Measurements from ENCODE around the gene CTSH. TPM values are rescaled to one million over a fixed set of nuclear protein-coding genes. Genes with fewer than 3 reads are reported as not detected.

The CTSH gene
- total RNA-seq, 1 experiment from 2014 or later = 16.2 TPM

DNA sequence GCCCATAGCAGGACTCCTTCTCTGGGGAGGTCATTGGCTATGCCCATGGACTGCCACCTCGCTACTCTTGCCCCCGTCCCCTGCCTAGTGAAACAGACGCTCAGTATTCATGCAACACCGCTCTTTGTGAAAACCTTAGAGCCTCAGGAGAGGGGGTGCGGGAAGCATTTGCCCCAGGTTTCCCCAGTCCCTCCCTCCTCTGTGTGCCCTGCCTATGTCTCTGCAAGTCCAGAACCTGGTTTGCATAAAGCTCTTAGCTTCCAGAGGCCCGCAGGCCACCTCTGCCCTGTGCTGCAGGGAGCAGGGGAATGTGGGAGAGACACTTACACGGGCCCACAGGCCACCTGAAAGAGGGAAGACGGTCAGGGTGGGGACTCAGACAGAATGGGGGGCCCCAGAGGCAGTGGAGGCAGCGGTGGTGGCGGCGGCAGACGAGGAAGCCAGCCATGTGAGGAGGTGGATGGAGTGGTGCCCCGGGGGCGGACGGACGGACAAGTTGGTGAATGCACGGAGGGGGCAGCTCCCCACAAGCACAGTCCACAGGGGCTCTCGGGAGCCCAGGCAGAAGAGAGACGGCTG lies 33.8 kb upstream of the CTSH start:
- DNase-seq (ENCODE audit: low read depth) = no peak

DNA sequence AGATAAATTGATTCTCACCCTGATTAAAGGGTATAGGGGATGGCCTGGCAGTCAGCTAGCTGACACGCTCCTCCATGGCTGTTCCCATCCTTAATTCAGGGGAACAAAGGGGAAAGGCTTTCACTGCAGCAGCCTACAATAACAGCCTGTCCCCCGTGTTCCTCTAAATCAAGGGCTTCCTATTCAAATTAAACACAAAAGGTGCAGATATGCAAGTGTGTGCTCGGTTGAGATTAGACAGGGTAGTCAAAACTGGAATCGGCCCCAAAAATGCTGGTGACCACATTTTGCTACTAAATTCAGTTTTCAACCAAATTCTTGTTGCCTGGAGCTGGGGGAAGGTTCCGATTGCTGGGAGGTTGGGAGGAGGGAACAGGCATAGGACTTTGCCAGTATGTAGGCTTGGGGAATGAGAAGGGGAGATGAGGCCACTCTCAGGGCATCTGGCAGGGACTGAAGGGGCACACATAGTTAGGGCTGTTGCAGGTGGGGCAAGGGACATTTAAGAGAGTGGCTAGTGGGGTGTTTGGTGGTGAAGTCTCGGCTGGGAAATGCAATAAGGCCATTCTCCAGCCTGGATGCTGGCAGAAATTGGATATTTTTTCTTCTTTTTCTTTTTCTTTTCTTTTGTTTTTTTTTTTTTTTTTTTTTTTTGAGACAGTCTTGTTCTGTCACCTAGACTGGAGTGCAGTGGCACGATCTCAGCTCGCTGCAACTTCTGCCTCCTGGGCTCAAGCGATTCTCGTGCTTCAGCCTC lies 32.9 kb upstream of the CTSH start:
- no peak for DNase-seq (ENCODE audit: low read depth)

DNA sequence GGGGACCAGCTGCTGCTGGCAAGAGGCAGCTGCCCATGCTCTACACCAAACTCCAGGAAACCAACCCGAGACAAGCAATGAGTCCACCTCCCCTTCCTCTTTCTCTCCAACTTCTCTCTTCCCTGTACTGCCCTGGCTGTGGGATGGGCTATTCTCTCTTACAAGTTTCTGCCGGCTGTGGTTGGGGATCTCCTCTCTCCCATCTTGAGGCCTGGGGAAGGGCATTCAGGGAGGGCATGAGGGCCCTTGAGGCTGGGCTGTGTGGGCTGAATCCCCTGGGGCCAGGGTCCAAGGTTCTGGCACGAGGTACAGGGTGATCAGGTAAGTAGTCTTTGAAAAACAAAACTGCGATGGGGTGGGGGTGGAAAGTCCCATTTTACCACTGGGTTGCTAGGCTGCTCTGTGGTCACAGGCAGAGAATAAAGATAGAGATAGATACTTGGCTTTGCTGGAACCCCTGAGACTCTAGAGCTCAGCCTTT lies 32.3 kb upstream of the CTSH start:
- no peak for DNase-seq (ENCODE audit: low read depth)

- DNase-seq (ENCODE audit: low read depth) = no peak
Observed at GRCh38 chr15:78976691-78977090, 31.8 kb upstream of the CTSH start.

DNA sequence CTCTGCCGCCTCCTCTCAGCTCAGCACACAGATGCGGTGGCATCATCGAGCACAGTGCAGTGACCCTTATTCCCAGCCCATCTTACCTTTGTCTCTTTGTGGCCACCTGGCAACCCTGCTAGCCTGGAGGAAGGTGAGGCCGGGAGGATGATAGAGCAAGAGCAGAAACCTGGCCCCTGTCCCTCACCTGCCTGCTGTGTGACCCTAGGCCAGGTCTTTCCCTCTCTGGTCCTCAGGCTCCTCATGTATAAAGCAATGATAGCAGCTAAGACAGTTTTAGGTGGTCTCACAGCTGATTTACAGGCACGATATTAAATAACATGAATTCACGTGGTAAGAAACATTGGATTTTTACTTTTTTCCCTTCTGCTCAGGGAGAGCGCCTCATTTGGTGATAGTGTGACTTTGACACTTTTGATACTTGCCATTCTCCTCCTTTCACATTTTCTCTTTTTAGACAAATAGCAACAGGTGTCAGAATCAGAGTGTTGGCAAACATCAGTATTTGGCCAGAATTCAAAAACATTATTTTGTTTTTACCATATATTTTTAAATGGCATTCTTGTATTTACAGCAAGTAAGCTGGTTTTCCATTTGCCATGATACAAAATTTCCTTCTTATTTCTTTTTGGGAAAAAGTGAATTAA lies 29.5 kb upstream of the CTSH start:
- DNase-seq (ENCODE audit: low read depth) = no peak

GRCh38 chr15:78969687-78970349 lies 25.0 kb upstream of the CTSH start:
- no peak for DNase-seq (ENCODE audit: low read depth)

DNA sequence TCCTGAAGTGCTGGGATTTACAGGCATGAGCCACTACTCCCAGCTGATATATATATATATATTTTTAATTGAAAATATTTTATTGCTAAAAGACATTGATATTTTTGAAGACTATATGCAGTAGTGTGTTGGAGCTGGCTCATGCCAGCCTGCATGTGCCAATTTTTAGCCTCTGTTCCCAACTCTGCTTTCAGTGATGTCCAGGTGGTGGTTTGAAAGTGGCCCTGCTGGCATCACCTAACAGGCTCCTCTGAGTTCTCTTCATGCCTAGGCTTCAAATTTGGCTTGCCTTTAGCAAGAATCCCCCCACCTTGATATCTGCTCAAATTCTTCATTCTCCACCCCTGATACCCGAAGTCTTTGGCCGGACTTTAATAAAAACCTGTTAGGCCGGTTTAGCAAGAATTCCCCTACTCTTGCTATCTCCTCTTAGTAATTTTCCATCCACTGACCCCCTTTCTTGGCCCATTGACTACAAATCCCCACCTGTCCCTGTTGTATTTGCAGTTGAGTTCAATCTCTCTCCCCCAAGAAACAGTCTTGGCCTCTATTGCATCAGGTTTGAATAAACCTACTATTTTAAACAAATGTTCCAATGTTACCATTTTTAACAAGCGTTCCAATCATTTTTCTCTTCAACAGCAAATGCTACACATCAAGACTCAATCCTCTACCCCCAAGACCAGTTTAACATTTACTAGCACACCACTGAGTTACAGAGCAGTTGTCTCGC lies 23.9 kb upstream of the CTSH start:
- DNase-seq (ENCODE audit: low read depth) = no peak

GRCh38 chr15:78968114-78968513 lies 23.3 kb upstream of the CTSH start:
- no peak for DNase-seq (ENCODE audit: low read depth)

GRCh38 chr15:78960308-78960707 lies 15.5 kb upstream of the CTSH start:
- no peak for DNase-seq (ENCODE audit: low read depth)

DNA sequence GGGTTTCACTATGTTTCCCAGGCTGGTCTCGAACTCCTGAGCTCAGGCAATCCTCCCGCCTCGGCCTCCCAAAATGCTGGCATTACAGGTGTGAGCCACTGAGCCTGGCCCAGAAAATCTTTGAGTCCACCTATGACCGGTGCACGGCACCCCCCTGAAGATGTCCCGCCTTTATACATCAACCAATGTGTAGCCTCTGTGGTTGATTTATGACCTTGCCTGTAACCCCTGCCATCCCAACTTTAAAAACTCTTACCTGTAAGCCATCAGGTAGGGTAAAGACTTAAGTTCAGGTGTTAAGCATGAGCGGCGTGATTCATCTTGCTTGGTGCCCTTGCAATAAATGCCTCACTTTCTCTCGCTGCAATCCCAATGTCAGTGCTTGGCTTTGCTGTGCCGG lies 14.5 kb upstream of the CTSH start:
- no peak for DNase-seq (ENCODE audit: low read depth)

GRCh38 chr15:78957416-78958093 lies 12.7 kb upstream of the CTSH start:
- DNase-seq (ENCODE audit: low read depth) = no peak

DNA sequence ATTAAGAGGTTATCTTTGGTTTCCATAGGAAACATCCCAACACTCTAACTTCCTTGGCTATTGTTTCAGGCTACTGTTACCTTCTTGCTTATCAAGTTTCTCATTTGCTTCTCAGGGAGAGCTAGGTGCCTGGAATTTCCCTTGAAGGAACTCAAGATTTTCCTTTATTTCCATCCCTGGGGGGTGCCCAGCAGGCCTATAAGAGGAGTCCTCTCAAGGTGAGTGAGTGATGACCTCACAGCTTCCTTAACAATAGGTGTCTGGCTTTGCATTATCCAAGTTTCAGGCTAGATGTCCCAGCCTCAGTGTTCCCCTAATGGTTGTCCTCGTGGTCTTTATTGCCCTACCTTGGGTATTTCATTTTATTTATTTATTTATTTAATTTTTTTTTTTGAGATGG lies 12.1 kb upstream of the CTSH start:
- DNase-seq (ENCODE audit: low read depth) = no peak

GRCh38 chr15:78955355-78955754 lies 10.5 kb upstream of the CTSH start:
- no peak for DNase-seq (ENCODE audit: low read depth)

DNA sequence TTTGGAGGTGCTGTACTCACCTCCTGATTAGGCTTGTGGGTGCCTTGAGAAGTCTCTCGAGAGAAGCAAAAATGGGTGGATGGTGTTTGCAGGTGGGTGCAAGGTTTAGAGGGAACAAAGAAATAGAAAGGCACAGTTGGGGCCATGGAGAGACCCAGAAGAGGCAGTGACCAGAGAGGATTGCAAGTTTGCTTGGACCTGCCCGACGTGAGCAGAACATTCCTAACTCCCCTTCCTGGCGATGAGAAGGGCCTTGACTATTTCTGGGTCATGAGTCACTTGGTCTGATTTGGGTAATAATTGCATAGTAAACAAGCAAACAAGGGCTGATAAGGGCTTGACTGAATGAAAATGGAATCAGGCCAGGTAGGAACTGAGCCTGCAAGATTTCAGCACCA lies 7.0 kb upstream of the CTSH start:
- no peak for DNase-seq (ENCODE audit: low read depth)

DNA sequence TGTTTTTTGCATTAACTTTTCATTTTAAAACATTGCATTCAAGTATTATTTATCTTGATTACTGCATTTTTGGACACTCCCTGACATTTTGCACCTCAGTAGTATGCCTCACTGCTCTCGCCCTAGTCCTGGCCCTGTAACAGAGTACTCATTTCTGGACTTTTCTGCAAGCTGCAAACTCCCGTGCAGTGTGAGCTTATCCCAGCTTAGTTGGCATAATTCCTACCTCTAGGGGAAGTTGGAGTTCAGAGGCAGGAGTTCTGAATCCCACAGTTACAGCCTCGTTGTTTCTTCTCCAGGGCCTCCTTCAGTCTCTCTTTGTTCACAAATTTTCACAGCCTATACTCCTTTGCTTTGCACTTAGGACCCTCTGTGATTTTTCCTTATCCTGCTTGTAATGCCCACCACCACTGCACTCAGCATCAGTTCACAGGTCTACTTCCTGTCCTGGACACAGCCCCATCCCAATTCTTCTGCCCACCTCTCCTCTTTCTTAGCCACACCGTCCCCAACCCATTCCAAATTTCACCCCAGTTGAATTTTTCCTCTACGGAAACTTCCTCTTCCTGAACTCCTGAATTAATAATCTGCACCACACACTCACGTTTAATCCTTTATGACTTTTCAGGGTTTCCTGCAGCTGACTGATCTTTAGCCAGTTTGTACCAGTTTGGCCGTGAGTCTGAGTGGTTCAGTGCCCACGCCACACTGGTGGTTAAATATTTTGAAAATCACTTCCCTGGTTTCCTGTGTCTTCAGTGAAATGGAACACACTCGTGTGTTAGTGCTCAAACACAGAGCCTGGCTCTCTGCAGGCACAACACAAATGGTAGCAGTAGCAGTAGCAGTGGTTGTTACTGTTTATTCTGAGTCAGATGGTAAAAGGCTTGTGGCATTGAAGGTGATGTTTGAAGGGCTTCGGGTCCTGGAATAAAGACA lies 6.3 kb upstream of the CTSH start:
- DNase-seq (ENCODE audit: low read depth) = peak; percentile 13

DNA sequence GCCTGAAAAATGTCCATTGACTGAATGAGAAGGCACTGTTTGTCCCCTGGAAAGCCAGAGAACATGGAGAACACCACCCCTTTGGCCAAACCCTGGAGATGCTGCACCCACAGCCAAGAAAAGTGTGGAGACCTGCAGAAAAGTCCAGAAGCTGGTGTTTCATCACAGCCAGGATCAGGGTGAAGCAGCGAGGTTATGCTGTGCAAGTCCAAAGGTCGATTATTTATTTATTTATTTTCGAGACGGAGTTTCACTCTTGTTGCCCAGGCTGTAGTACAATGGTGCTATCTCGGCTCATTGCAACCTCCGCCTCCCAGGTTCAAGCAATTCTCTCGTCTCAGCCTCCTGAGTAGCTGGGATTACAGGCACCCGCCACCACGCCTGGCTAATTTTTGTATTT lies 5.5 kb upstream of the CTSH start:
- DNase-seq (ENCODE audit: low read depth) = no peak

GRCh38 chr15:78949461-78949860 lies 4.6 kb upstream of the CTSH start:
- DNase-seq (ENCODE audit: low read depth) = no peak

GRCh38 chr15:78947506-78947905 lies 2.7 kb upstream of the CTSH start:
- DNase-seq (ENCODE audit: low read depth) = no peak

DNA sequence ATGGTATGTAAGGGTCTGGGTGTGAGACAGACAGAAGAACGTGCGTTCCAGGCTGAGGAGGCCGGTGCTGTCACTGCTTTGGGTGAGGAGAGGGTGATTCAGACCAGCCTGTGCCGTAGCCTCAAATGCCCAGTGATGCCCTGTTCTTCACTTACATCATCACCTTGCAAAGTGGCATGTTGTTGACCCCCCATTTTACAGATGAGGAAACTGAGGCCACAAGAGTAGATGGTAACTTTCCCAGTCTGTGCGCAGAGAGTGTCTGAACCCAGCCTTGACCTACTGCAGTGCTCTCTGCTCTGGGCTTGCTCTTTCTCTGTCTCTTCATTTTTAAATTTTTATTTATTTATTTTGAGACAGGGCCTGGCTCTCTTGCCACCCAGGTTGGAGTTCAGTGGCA lies 1.6 kb upstream of the CTSH start:
- no peak for DNase-seq (ENCODE audit: low read depth)

GRCh38 chr15:78944202-78944625 lies 632 bp downstream of the CTSH start:
- DNase-seq (ENCODE audit: low read depth) = no peak

Data from HT1080 (cell line).